Mesendoderm (in vitro differentiated cells): ENCODE measurements around the gene KRT79.

ENCODE experiments used
- DNase-seq: peaks from one replicate; pipeline ENCODE4 v3.0.0; 2013
- H2AK5ac ChIP-seq: 2 replicates; pipeline ENCODE4 v1.6.1; 2013; ENCODE audit warnings: low read length, inconsistent platforms
- H2BK120ac ChIP-seq: 2 replicates; pipeline ENCODE4 v1.6.1; 2013; ENCODE audit warnings: low read depth, mild to moderate bottlenecking, low read length, moderate library complexity, mixed read lengths
- H2BK15ac ChIP-seq: replicated peaks from 2 replicates; pipeline ENCODE4 v1.6.1; 2013; ENCODE audit warnings: low read depth, mild to moderate bottlenecking, moderate library complexity
- H2BK5ac ChIP-seq: 2 replicates; pipeline ENCODE4 v1.6.1; 2013; ENCODE audit warnings: low read length, inconsistent platforms
- H3K18ac ChIP-seq: 2 replicates; pipeline ENCODE4 v1.6.1; 2013; ENCODE audit warnings: mild to moderate bottlenecking, low read length, mixed read lengths
- H3K23ac ChIP-seq: one replicate; pipeline ENCODE4 v1.6.1; 2013; ENCODE audit warnings: low read length
- H3K27ac ChIP-seq: 2 replicates; pipeline ENCODE4 v1.5.1; 2013; ENCODE audit warnings: low read depth, mild to moderate bottlenecking, inconsistent platforms, low read length, moderate library complexity
- H3K27me3 ChIP-seq: 2 replicates; pipeline ENCODE4 v1.6.1; 2013; ENCODE audit warnings: low read length, control low read depth, mild to moderate bottlenecking, inconsistent platforms; ENCODE audit not compliant: insufficient read depth, poor library complexity
- H3K36me3 ChIP-seq: 2 replicates; pipeline ENCODE4 v1.6.1; 2013; ENCODE audit warnings: low read length, inconsistent platforms; ENCODE audit not compliant: control insufficient read depth, insufficient read depth
- H3K4ac ChIP-seq: one replicate; pipeline ENCODE4 v1.6.1; 2013; ENCODE audit warnings: low read depth, mild to moderate bottlenecking, low read length, moderate library complexity
- H3K4me1 ChIP-seq: 2 replicates; pipeline ENCODE4 v1.6.1; 2013; ENCODE audit warnings: low read depth, low read length, inconsistent platforms; ENCODE audit not compliant: control insufficient read depth
- H3K4me2 ChIP-seq: 2 replicates; pipeline ENCODE4 v1.6.1; 2013; ENCODE audit warnings: low read length
- H3K4me3 ChIP-seq: 2 replicates; pipeline ENCODE4 v1.5.1; 2013; ENCODE audit warnings: mild to moderate bottlenecking, low read length
- H3K56ac ChIP-seq: one replicate; pipeline ENCODE4 v1.6.1; 2013; ENCODE audit warnings: low read length
- H3K79me1 ChIP-seq: 2 replicates; pipeline ENCODE4 v1.6.1; 2013; ENCODE audit warnings: low read length, inconsistent platforms
- H3K79me2 ChIP-seq: 2 replicates; pipeline ENCODE4 v1.6.1; 2013; ENCODE audit warnings: mild to moderate bottlenecking, low read length; ENCODE audit not compliant: control insufficient read depth, insufficient read depth
- H3K9ac ChIP-seq: 2 replicates; pipeline ENCODE4 v1.6.1; 2013; ENCODE audit warnings: low read length, inconsistent platforms
- H4K5ac ChIP-seq: one replicate; pipeline ENCODE4 v1.6.1; 2013; ENCODE audit warnings: low read length
- H4K8ac ChIP-seq: one replicate; pipeline ENCODE4 v1.6.1; 2013; ENCODE audit warnings: low read depth, mild to moderate bottlenecking, control low read depth, low read length, moderate library complexity
- WGBS: extraction: QIAGEN DNeasy Blood & Tissue Kit; methylation state at CpG from one replicate; pipeline ENCODE4 v1.1.7; 2013; ENCODE audit warnings: low lambda C conversion rate, missing lambda C conversion rate; ENCODE audit not compliant: insufficient coverage; ENCODE audit errors: extremely low coverage; 5-methylcytosine and 5-hydroxymethylcytosine counted together

The KRT79 gene

GRCh38 chr12:52817003-52817698 is 17.0 kb downstream of the KRT79 start:
- H3K4me1 ChIP-seq, result no peaks in the 10 kb centered on the region
- no peaks in the 10 kb centered on the region for H3K36me3 ChIP-seq
- H4K8ac ChIP-seq, result no peak overlapping the region
- no peak overlapping the region for H4K5ac ChIP-seq
- H2AK5ac ChIP-seq, result no peak overlapping the region
- H3K79me1 ChIP-seq, result no peaks in the 10 kb centered on the region
- H3K79me2 ChIP-seq, result no peaks in the 10 kb centered on the region
- H2BK120ac ChIP-seq, result no peak overlapping the region
- no peak for DNase-seq
- no peak overlapping the region for H2BK15ac ChIP-seq
- no peak overlapping the region for H3K4ac ChIP-seq
- WGBS, result no CpG with 5 or more reads among the region's 8 CpGs
- H3K56ac ChIP-seq, result no peak overlapping the region
- no peak overlapping the region for H2BK5ac ChIP-seq
- no peak overlapping the region for H3K9ac ChIP-seq
- H3K23ac ChIP-seq, result no peak overlapping the region
- no peak overlapping the region for H3K27ac ChIP-seq
- no peak overlapping the region for H3K4me3 ChIP-seq
- H3K27me3 ChIP-seq, result no peaks in the 10 kb centered on the region
- H3K18ac ChIP-seq, result no peak overlapping the region
- H3K4me2 ChIP-seq, result no peak overlapping the region

GRCh38 chr12:52815676-52816588 is 18.2 kb downstream of the KRT79 start:
- H3K36me3 ChIP-seq, result no peaks in the 10 kb centered on the region
- DNase-seq, result no peak
- H3K27ac ChIP-seq, result no peak overlapping the region
- H2AK5ac ChIP-seq, result no peak overlapping the region
- H3K4me1 ChIP-seq, result no peaks in the 10 kb centered on the region
- no peak overlapping the region for H2BK5ac ChIP-seq
- H3K23ac ChIP-seq, result no peak overlapping the region
- H2BK120ac ChIP-seq, result no peak overlapping the region
- no peaks in the 10 kb centered on the region for H3K27me3 ChIP-seq
- H3K4ac ChIP-seq, result no peak overlapping the region
- H3K56ac ChIP-seq, result no peak overlapping the region
- H3K18ac ChIP-seq, result no peak overlapping the region
- H4K5ac ChIP-seq, result no peak overlapping the region
- H3K9ac ChIP-seq, result no peak overlapping the region
- H4K8ac ChIP-seq, result no peak overlapping the region
- H2BK15ac ChIP-seq, result no peak overlapping the region
- H3K79me1 ChIP-seq, result no peaks in the 10 kb centered on the region
- H3K79me2 ChIP-seq, result no peaks in the 10 kb centered on the region
- WGBS, result no CpG with 5 or more reads among the region's 9 CpGs
- no peak overlapping the region for H3K4me2 ChIP-seq
- no peak overlapping the region for H3K4me3 ChIP-seq

- Histone ChIP-seq H3K79me1 (no peaks in the 10 kb centered on the region), H2AK5ac (no peak overlapping the region), H3K56ac (no peak overlapping the region), H3K4me1 (no peaks in the 10 kb centered on the region), H3K4ac (no peak overlapping the region), H3K9ac (no peak overlapping the region), H3K23ac (no peak overlapping the region), H3K18ac (no peak overlapping the region), H3K4me3 (no peak overlapping the region), H4K8ac (no peak overlapping the region), H2BK15ac (no peak overlapping the region), H4K5ac (no peak overlapping the region), H3K4me2 (no peak overlapping the region), H3K27ac (no peak overlapping the region), H3K27me3 (no peaks in the 10 kb centered on the region), H2BK120ac (no peak overlapping the region), H3K36me3 (no peaks in the 10 kb centered on the region), H2BK5ac (no peak overlapping the region), H3K79me2 (no peaks in the 10 kb centered on the region)
- no peak for DNase-seq
- WGBS, result no CpG with 5 or more reads among the region's 4 CpGs
These were observed 18.9 kb downstream of the KRT79 start for GRCh38 chr12:52815161-52815560.

GRCh38 chr12:52814710-52815155 is 19.4 kb downstream of the KRT79 start:
- Histone ChIP-seq H3K4ac (no peak overlapping the region), H3K4me2 (no peak overlapping the region), H3K36me3 (no peaks in the 10 kb centered on the region), H2BK120ac (no peak overlapping the region), H3K4me1 (no peaks in the 10 kb centered on the region), H4K8ac (no peak overlapping the region), H3K27ac (no peak overlapping the region), H4K5ac (no peak overlapping the region), H3K4me3 (no peak overlapping the region), H3K79me1 (no peaks in the 10 kb centered on the region), H3K56ac (no peak overlapping the region), H3K27me3 (no peaks in the 10 kb centered on the region), H3K79me2 (no peaks in the 10 kb centered on the region), H2AK5ac (no peak overlapping the region), H2BK15ac (no peak overlapping the region), H3K23ac (no peak overlapping the region), H3K18ac (no peak overlapping the region), H2BK5ac (no peak overlapping the region), H3K9ac (no peak overlapping the region)
- WGBS, result no CpG with 5 or more reads among the region's 4 CpGs
- DNase-seq, result no peak

- Histone ChIP-seq H3K79me1 (no peaks in the 10 kb centered on the region), H3K4me3 (no peak within 1 kb of the TSS), H2AK5ac (no peak within 1 kb of the TSS), H3K23ac (no peak within 1 kb of the TSS), H2BK15ac (no peak within 1 kb of the TSS), H3K36me3 (no peaks in the 10 kb centered on the region), H2BK120ac (no peak within 1 kb of the TSS), H4K5ac (no peak within 1 kb of the TSS), H3K27ac (no peak within 1 kb of the TSS), H3K79me2 (no peaks in the 10 kb centered on the region), H3K4me1 (no peaks in the 10 kb centered on the region), H3K4me2 (no peak within 1 kb of the TSS), H3K56ac (no peak within 1 kb of the TSS), H3K18ac (no peak within 1 kb of the TSS), H3K27me3 (no peaks in the 10 kb centered on the region), H2BK5ac (no peak within 1 kb of the TSS), H4K8ac (no peak within 1 kb of the TSS), H3K9ac (no peak within 1 kb of the TSS), H3K4ac (no peak within 1 kb of the TSS)
- no peak for DNase-seq
- no CpG with 5 or more reads among the region's 15 CpGs for WGBS
These were observed 20.0 kb downstream of the KRT79 start, which contains the start of gene KRT4 for GRCh38 chr12:52813885-52814709. Gene KRT4, minus strand, starts transcription at chr12:52814116. Its CDS starts 58 bp downstream, at chr12:52814058.
